Inflammatory macrophage (primary cell): Measurements from ENCODE around the gene DMAC2.
"Not testable (repeated sequence)": the region's sequence is repeated elsewhere in the genome, so short reads cannot be mapped to it uniquely, and the experiment has no call there.

Experiments
- DNase-seq, 2 donors: peaks; one replicate each; pipeline ENCODE4 v3.0.0-alpha.2; 2020 to 2022

The DMAC2 gene

GRCh38 chr19:41422456-41422855, 17.3 kb downstream of the DMAC2 start:
- no peak for DNase-seq

- no peak for DNase-seq
Observed at GRCh38 chr19:41421973-41422372, 17.7 kb downstream of the DMAC2 start.

GRCh38 chr19:41421314-41421713, 18.4 kb downstream of the DMAC2 start:
- DNase-seq, result no peak

GRCh38 chr19:41420101-41420880, 19.4 kb downstream of the DMAC2 start:
- DNase-seq, result peak; percentile 90 to 93

GRCh38 chr19:41416194-41416674, 23.5 kb downstream of the DMAC2 start:
- no peak for DNase-seq

- DNase-seq, result no peak
Observed at GRCh38 chr19:41415154-41415571, 24.5 kb downstream of the DMAC2 start.

- no peak for DNase-seq
Observed at GRCh38 chr19:41414461-41414860, 25.3 kb downstream of the DMAC2 start.

GRCh38 chr19:41413947-41414346, 25.8 kb downstream of the DMAC2 start:
- no peak for DNase-seq

GRCh38 chr19:41412953-41413352, 26.8 kb downstream of the DMAC2 start:
- no peak for DNase-seq

GRCh38 chr19:41411968-41412265, 27.8 kb downstream of the DMAC2 start:
- DNase-seq, result no peak

GRCh38 chr19:41411100-41411967, 28.4 kb downstream of the DMAC2 start:
- no peak for DNase-seq

GRCh38 chr19:41410336-41411054, 29.2 kb downstream of the DMAC2 start:
- DNase-seq, result no peak

- no peak for DNase-seq
Observed at GRCh38 chr19:41409288-41409687, 30.4 kb downstream of the DMAC2 start.

GRCh38 chr19:41408846-41409245, 30.9 kb downstream of the DMAC2 start:
- not testable (repeated sequence) for DNase-seq

GRCh38 chr19:41408256-41408655, 31.5 kb downstream of the DMAC2 start:
- DNase-seq, result peak in 1 of 2 donors; percentile 30

GRCh38 chr19:41407271-41407670, 32.4 kb downstream of the DMAC2 start:
- DNase-seq, result peak; percentile 78 to 85

GRCh38 chr19:41405776-41406175, 33.9 kb downstream of the DMAC2 start:
- no peak for DNase-seq

GRCh38 chr19:41403181-41403970, 36.3 kb downstream of the DMAC2 start:
- DNase-seq, result no peak

GRCh38 chr19:41402010-41402409, 37.7 kb downstream of the DMAC2 start:
- DNase-seq, result no peak

GRCh38 chr19:41401483-41401882, 38.2 kb downstream of the DMAC2 start:
- no peak for DNase-seq

GRCh38 chr19:41399525-41399924, 40.2 kb downstream of the DMAC2 start:
- no peak for DNase-seq

GRCh38 chr19:41399091-41399490, 40.6 kb downstream of the DMAC2 start:
- no peak for DNase-seq
